ENCODE data around the gene COL8A2. TPM values are rescaled to one million over a fixed set of nuclear protein-coding genes. Genes with fewer than 3 reads are reported as not detected.

Gene COL8A2
- 0.33 TPM for polyA plus RNA-seq (2013)

DNA sequence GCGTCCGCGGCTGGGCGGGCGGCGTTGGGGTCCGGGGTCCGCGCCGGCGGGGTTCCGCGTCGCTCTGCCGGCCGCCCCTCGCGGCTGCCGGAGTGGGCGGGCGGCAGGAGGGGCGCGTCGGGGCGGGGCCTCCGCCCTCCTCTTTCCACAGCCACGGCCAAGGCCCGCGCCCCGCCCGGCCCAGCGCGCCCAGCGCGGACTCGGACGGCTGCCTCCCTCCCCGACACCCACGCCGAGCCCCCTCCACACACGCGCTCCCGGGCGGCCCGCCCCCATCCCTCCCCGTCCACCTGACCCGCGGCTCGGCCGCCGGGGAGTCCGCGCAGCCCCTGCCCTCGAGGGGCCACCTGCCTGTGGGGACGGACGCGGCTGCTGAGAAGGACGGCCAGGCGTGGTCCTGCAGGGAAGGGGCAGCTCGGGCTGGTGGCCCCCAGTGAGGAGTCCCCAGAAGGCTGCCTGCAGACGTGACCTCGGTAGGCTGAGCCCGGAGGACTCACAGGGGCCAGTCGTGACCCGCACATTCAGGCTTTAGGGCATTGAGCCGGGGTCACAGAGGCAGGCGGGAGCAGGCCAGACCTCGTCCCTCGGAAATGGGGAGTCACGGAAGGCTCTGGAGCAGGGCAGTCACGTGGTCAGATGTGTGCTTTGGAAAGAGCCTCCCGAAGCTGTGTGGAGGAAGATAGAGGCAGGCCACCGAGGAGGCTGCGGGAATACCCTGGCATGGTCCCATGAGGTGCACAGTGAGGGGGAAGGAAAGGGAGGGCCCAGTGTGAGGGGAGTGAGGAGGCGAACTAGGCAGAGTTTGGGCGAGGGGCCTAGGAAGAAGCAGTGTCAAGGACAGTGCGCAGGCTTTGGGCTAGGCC, at the start of gene COL8A2:
Gene COL8A2 (minus strand): TSS at position 94 of the 863 bp plus-strand sequence. CDS start 24,980 bp downstream, outside the sequence.
- H3K4me3 ChIP-seq (ENCODE audit: control insufficient read depth in 1 of 7, extremely low read depth in 1 of 7, insufficient read depth in 4 of 7, low read depth in 2 of 7, low read length in 6 of 7): peak within 1 kb of the TSS in 4 of 7 experiments; percentile 15 to 65 (median 35)

GRCh38 chr1:36174713-36175112, 49.7 kb upstream of the COL8A2 start:
- 98% methylated on average over 6 of the region's 11 CpGs for whole genome bisulfite sequencing (ENCODE audit: insufficient coverage)
- Histone ChIP-seq H3K36me3 (ENCODE audit: control insufficient read depth in 4 of 4, insufficient read depth in 4 of 4, low read length in 3 of 4) (peaks cover 26 to 96% (median 82%) of the 10 kb centered on the region in 4 experiments), H3K27ac (ENCODE audit: insufficient read depth in 1 of 2, low read depth in 1 of 2, low read length in 2 of 2, poor library complexity in 1 of 2, severe bottlenecking in 2 of 2) (peak overlapping the region in 1 of 2 experiments; percentile 68), H3K4me1 (ENCODE audit: control extremely low read depth in 1 of 4, control insufficient read depth in 4 of 4, insufficient read depth in 4 of 4, low read length in 3 of 4) (peaks cover 0 to 5% (median 3%) of the 10 kb centered on the region in 4 experiments), H3K4me3 (ENCODE audit: control insufficient read depth in 1 of 7, extremely low read depth in 1 of 7, insufficient read depth in 4 of 7, low read depth in 2 of 7, low read length in 6 of 7) (no peak overlapping the region), H3K27me3 (replicated peaks in 2 of 5; ENCODE audit: control insufficient read depth in 4 of 5, insufficient read depth in 5 of 5, low read length in 4 of 5) (no peaks in the 10 kb centered on the region), H3K9me3 (ENCODE audit: control extremely low read depth in 1 of 5, control insufficient read depth in 4 of 5, insufficient read depth in 2 of 5, low read depth in 1 of 5, low read length in 4 of 5) (no peaks in the 10 kb centered on the region)
- DNase-seq: no peak
- ChIA-PET CTCF (interaction anchor here (1.4 to 3.6 kb wide), 2 partner anchors 13 to 25 kb away, joined by 5 to 15 read pairs; partner anchors contain the start of gene TRAPPC3), POLR2A (interaction anchor here (0.6 kb wide), 1 partner anchor 21 kb away, joined by 3 read pairs; no protein-coding TSS in a partner anchor)

More for the DNA sequence above, at the start of gene COL8A2:
- Histone ChIP-seq H3K27me3 (replicated peaks in 2 of 5; ENCODE audit: control insufficient read depth in 4 of 5, insufficient read depth in 5 of 5, low read length in 4 of 5) (peaks cover 0 to 31% (median 5%) of the 10 kb centered on the region in 5 experiments), H3K27ac (ENCODE audit: insufficient read depth in 1 of 2, low read depth in 1 of 2, low read length in 2 of 2, poor library complexity in 1 of 2, severe bottlenecking in 2 of 2) (no peak within 1 kb of the TSS), H3K36me3 (ENCODE audit: control insufficient read depth in 4 of 4, insufficient read depth in 4 of 4, low read length in 3 of 4) (no peaks in the 10 kb centered on the region), H3K4me1 (ENCODE audit: control extremely low read depth in 1 of 4, control insufficient read depth in 4 of 4, insufficient read depth in 4 of 4, low read length in 3 of 4) (peaks cover 0 to 23% (median 21%) of the 10 kb centered on the region in 4 experiments), H3K9me3 (ENCODE audit: control extremely low read depth in 1 of 5, control insufficient read depth in 4 of 5, insufficient read depth in 2 of 5, low read depth in 1 of 5, low read length in 4 of 5) (no peaks in the 10 kb centered on the region)
- CTCF ChIA-PET: no interaction called here
- peak in 2 of 3 donors; percentile 17 to 28 for DNase-seq
- POLR2A ChIA-PET: interaction anchor here (0.5 kb wide), 1 partner anchor 11 kb away, joined by 3 read pairs; no protein-coding TSS in a partner anchor
- 19% methylated on average over 66 of the region's 77 CpGs for WGBS (ENCODE audit: insufficient coverage)

DNA sequence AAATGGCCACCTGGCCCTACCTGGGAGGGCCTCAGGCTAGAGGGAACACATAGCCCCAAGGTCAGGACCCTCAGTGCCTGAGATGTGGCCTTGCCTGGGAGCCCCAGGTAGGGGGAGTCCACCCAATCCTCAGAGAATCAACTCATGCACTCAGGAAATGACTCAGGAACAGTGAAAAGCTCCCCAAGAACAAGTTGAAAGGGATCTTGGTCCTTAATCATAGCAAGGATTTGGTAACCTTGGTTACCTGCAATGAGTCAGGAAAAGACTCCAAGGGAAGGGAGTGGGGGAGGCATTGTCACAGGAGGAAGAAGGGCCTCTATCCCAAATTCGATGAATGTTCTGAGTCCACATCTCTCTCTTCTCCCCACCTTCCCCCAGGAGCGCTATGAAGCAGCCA, 48.0 kb upstream of the COL8A2 start:
- WGBS (ENCODE audit: insufficient coverage): no CpG with 5 or more reads among the region's 2 CpGs
- Histone ChIP-seq H3K4me1 (ENCODE audit: control extremely low read depth in 1 of 4, control insufficient read depth in 4 of 4, insufficient read depth in 4 of 4, low read length in 3 of 4) (peaks cover 0 to 5% (median 3%) of the 10 kb centered on the region in 4 experiments), H3K36me3 (ENCODE audit: control insufficient read depth in 4 of 4, insufficient read depth in 4 of 4, low read length in 3 of 4) (peaks cover 26 to 86% (median 75%) of the 10 kb centered on the region in 4 experiments), H3K27me3 (replicated peaks in 2 of 5; ENCODE audit: control insufficient read depth in 4 of 5, insufficient read depth in 5 of 5, low read length in 4 of 5) (no peaks in the 10 kb centered on the region), H3K9me3 (ENCODE audit: control extremely low read depth in 1 of 5, control insufficient read depth in 4 of 5, insufficient read depth in 2 of 5, low read depth in 1 of 5, low read length in 4 of 5) (no peaks in the 10 kb centered on the region), H3K4me3 (ENCODE audit: control insufficient read depth in 1 of 7, extremely low read depth in 1 of 7, insufficient read depth in 4 of 7, low read depth in 2 of 7, low read length in 6 of 7) (no peak overlapping the region), H3K27ac (ENCODE audit: insufficient read depth in 1 of 2, low read depth in 1 of 2, low read length in 2 of 2, poor library complexity in 1 of 2, severe bottlenecking in 2 of 2) (no peak overlapping the region)
- POLR2A ChIA-PET: interaction anchor here (1.6 kb wide), 1 partner anchor 11 kb away, joined by 4 read pairs; no protein-coding TSS in a partner anchor
- CTCF ChIA-PET: interaction anchor here (0.8 to 3.6 kb wide), 4 partner anchors 10 to 23 kb away, joined by 3 to 15 read pairs (median 7); partner anchors contain the start of gene TRAPPC3
- DNase-seq: no peak

DNA sequence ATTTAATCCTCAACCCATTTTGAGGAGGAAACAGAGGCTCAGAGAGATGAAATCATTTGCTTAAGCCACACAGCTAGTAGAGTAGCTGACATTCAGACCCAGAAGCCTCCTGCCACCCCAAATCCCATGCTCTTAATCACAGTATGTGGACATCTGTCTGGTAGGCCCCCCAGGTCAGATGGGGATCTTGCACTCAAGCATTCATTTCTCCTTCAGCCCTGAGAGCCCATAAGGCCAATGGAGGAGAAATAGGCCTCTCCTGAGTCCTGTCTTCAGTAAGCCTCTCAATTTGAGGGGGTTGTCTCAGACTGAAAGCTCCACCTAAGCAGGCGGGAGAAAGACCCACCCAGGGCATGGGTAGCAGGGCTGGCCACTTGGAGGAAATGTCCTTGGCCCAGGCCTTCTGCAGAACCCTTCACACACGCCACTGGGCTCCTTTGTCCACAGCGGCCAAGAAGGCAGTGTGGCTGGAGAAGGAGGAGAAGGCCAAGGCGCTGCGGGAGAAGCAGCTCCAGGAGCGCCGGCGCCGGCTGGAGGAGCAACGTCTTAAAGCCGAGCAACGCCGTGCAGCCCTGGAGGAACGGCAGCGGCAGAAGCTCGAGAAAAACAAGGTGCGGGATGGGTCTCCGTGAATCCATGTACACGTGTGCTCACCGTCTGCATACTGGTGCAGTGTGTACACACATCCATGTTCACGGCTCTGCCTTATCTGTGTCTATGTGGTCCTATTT, 47.2 kb upstream of the COL8A2 start:
- Histone ChIP-seq H3K27me3 (replicated peaks in 2 of 5; ENCODE audit: control insufficient read depth in 4 of 5, insufficient read depth in 5 of 5, low read length in 4 of 5) (no peaks in the 10 kb centered on the region), H3K4me1 (ENCODE audit: control extremely low read depth in 1 of 4, control insufficient read depth in 4 of 4, insufficient read depth in 4 of 4, low read length in 3 of 4) (peaks cover 0 to 5% (median 3%) of the 10 kb centered on the region in 4 experiments), H3K9me3 (ENCODE audit: control extremely low read depth in 1 of 5, control insufficient read depth in 4 of 5, insufficient read depth in 2 of 5, low read depth in 1 of 5, low read length in 4 of 5) (no peaks in the 10 kb centered on the region), H3K36me3 (ENCODE audit: control insufficient read depth in 4 of 4, insufficient read depth in 4 of 4, low read length in 3 of 4) (peaks cover 23 to 85% (median 75%) of the 10 kb centered on the region in 4 experiments), H3K4me3 (ENCODE audit: control insufficient read depth in 1 of 7, extremely low read depth in 1 of 7, insufficient read depth in 4 of 7, low read depth in 2 of 7, low read length in 6 of 7) (no peak overlapping the region), H3K27ac (ENCODE audit: insufficient read depth in 1 of 2, low read depth in 1 of 2, low read length in 2 of 2, poor library complexity in 1 of 2, severe bottlenecking in 2 of 2) (no peak overlapping the region)
- ChIA-PET POLR2A (interaction anchor here (0.9 to 1.6 kb wide), 3 partner anchors 10 to 22 kb away, joined by 3 to 4 read pairs (median 3); no protein-coding TSS in a partner anchor), CTCF (interaction anchor here (0.8 to 3.6 kb wide), 5 partner anchors 9 to 22 kb away, joined by 3 to 15 read pairs (median 6); partner anchors contain the start of gene TRAPPC3)
- over 99% methylated on average over 21 of the region's 21 CpGs for WGBS (ENCODE audit: insufficient coverage)
- DNase-seq: no peak

DNA sequence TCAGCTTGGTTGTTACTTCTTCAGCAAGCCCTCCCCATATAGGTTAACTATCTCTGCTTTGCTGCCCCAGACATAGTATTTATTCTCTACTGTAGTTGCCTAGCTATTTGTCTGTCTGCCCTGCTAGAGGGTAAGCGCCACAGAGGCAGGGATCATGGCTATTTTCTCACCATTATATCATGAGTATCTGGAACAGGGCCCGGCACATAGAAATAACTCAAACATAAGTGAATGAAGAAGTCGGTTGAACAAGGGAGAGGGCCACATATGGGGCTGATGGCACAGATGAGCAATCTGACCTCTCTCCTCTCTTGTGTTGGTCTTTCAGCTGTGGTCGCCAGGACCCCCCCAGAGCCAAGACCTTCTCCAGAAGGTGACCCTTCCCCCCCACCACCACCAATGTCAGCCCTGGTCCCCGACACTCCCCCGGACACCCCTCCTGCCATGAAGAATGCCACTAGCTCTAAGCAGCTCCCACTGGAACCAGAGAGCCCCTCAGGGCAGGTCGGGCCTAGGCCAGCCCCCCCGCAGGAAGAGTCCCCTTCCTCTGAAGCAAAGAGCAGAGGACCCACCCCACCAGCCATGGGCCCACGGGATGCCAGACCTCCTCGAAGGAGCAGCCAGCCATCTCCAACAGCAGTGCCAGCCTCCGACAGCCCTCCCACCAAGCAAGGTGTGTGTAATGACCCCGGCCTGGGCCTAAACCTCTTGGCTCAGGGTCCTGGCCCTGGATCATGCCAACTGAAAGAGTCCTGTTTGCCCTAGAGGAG, 45.8 kb upstream of the COL8A2 start:
- H3K36me3 ChIP-seq (ENCODE audit: control insufficient read depth in 4 of 4, insufficient read depth in 4 of 4, low read length in 3 of 4): peaks cover 21 to 83% (median 67%) of the 10 kb centered on the region in 4 experiments
- CTCF ChIA-PET: interaction anchor here (1.3 to 2.9 kb wide), 3 partner anchors 17 to 115 kb away, joined by 7 to 16 read pairs (median 9); partner anchors contain the start of gene TRAPPC3
- POLR2A ChIA-PET: interaction anchor here (0.8 to 1.7 kb wide), 5 partner anchors 8 to 41 kb away, joined by 3 to 6 read pairs (median 3); partner anchors contain the start of gene MAP7D1

DNA sequence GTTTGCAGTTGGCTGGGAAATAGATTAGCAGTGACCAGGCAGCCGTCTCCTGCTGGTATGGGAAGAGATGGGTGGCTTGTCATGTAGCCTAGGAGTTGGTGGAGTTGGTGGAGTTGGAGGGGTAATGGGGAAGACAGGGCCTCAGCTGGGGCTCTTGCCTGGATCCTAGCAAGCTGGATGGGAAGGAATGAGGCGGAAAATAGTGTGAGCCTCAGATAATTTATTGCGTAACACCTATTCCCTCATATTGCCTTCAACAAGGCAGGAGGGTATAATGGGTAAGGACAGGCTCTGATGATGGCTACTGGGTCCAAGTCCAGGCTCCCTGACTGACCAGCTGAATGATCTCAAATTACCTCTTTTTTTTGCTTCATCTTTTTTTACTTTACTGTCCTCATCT, 43.5 kb upstream of the COL8A2 start:
- no peak for DNase-seq
- Histone ChIP-seq H3K36me3 (ENCODE audit: control insufficient read depth in 4 of 4, insufficient read depth in 4 of 4, low read length in 3 of 4) (peaks cover 13 to 60% (median 53%) of the 10 kb centered on the region in 4 experiments), H3K27me3 (replicated peaks in 2 of 5; ENCODE audit: control insufficient read depth in 4 of 5, insufficient read depth in 5 of 5, low read length in 4 of 5) (no peaks in the 10 kb centered on the region), H3K4me3 (ENCODE audit: control insufficient read depth in 1 of 7, extremely low read depth in 1 of 7, insufficient read depth in 4 of 7, low read depth in 2 of 7, low read length in 6 of 7) (no peak overlapping the region), H3K27ac (ENCODE audit: insufficient read depth in 1 of 2, low read depth in 1 of 2, low read length in 2 of 2, poor library complexity in 1 of 2, severe bottlenecking in 2 of 2) (no peak overlapping the region), H3K4me1 (ENCODE audit: control extremely low read depth in 1 of 4, control insufficient read depth in 4 of 4, insufficient read depth in 4 of 4, low read length in 3 of 4) (no peaks in the 10 kb centered on the region), H3K9me3 (ENCODE audit: control extremely low read depth in 1 of 5, control insufficient read depth in 4 of 5, insufficient read depth in 2 of 5, low read depth in 1 of 5, low read length in 4 of 5) (no peaks in the 10 kb centered on the region)
- ChIA-PET POLR2A (interaction anchor here (1.4 kb wide), 1 partner anchor 19 kb away, joined by 4 read pairs; the partner anchor contains the start of gene TRAPPC3), CTCF (interaction anchor here (1.1 to 2.9 kb wide), 6 partner anchors 9 to 117 kb away, joined by 3 to 9 read pairs (median 5); no protein-coding TSS in a partner anchor)
- 100% methylated on average over 2 of the region's 3 CpGs for WGBS (ENCODE audit: insufficient coverage)

More for the DNA sequence above, 45.8 kb upstream of the COL8A2 start:
- Histone ChIP-seq H3K4me1 (ENCODE audit: control extremely low read depth in 1 of 4, control insufficient read depth in 4 of 4, insufficient read depth in 4 of 4, low read length in 3 of 4) (peaks cover 0 to 5% (median 3%) of the 10 kb centered on the region in 4 experiments), H3K9me3 (ENCODE audit: control extremely low read depth in 1 of 5, control insufficient read depth in 4 of 5, insufficient read depth in 2 of 5, low read depth in 1 of 5, low read length in 4 of 5) (no peaks in the 10 kb centered on the region), H3K27me3 (replicated peaks in 2 of 5; ENCODE audit: control insufficient read depth in 4 of 5, insufficient read depth in 5 of 5, low read length in 4 of 5) (no peaks in the 10 kb centered on the region), H3K4me3 (ENCODE audit: control insufficient read depth in 1 of 7, extremely low read depth in 1 of 7, insufficient read depth in 4 of 7, low read depth in 2 of 7, low read length in 6 of 7) (no peak overlapping the region), H3K27ac (ENCODE audit: insufficient read depth in 1 of 2, low read depth in 1 of 2, low read length in 2 of 2, poor library complexity in 1 of 2, severe bottlenecking in 2 of 2) (no peak overlapping the region)
- 99% methylated on average over 8 of the region's 12 CpGs for WGBS (ENCODE audit: insufficient coverage)
- no peak for DNase-seq

Data from common myeloid progenitor, CD34-positive (primary cell).